Right cardiac atrium (tissue), 5 donors: ENCODE data around the gene NEMP2. TPM values are rescaled to one million over a fixed set of nuclear protein-coding genes. Genes with fewer than 3 reads are reported as not detected.
"Not testable (repeated sequence)": the region's sequence is repeated elsewhere in the genome, so short reads cannot be mapped to it uniquely, and the experiment has no call there.

Experiments
- ATAC-seq, 2 donors: fragments of 200-7000 bp; cut with Tn5 transposase; one replicate each; pipeline versions ENCODE4 v1.8.0 to v1.9.1; 2020; ENCODE audit warnings: moderate library complexity in 2 of 2, mild to moderate bottlenecking in 1 of 2
- DNase-seq, 3 donors: peaks; one replicate each; pipeline ENCODE4 v3.0.0-alpha.2; 2020
- H3K27ac ChIP-seq: one replicate; pipeline ENCODE4 v1.5.1; 2013; ENCODE audit warnings: mild to moderate bottlenecking, low read length, control low read depth, moderate library complexity
- H3K27me3 ChIP-seq: one replicate; pipeline ENCODE4 v1.6.1; 2013; ENCODE audit not compliant: control insufficient read depth, insufficient read depth
- H3K4me1 ChIP-seq: one replicate; pipeline ENCODE4 v1.6.1; 2013; ENCODE audit warnings: low read length; ENCODE audit not compliant: control insufficient read depth, insufficient read depth
- H3K4me3 ChIP-seq: one replicate; pipeline ENCODE4 v1.5.1; 2013; ENCODE audit warnings: low read length, control low read depth
- H3K9me3 ChIP-seq: one replicate; pipeline ENCODE4 v1.6.1; 2013; ENCODE audit warnings: low read length; ENCODE audit not compliant: control insufficient read depth
- WGBS: extraction: QIAGEN DNeasy Blood & Tissue Kit; methylation state at CpG from one replicate; pipeline ENCODE4 v1.1.7; 2013; 5-methylcytosine and 5-hydroxymethylcytosine counted together
- intact Hi-C, 4 donors: fragments of 100-400 bp; cut with DNase I; formaldehyde crosslinking; loops; one replicate each; pipeline versions ENCODE4 v1.11.0 to v1.14.0; 2022 to 2023
- polyA plus RNA-seq: library from polyadenylated mRNA; stranded (reverse); fragments of 200-250 nt; gene quantifications from one replicate; pipeline ENCODE4 v1.2.3, GENCODE V29; 2013
- total RNA-seq, 4 donors: library from RNA; stranded (reverse); fragmentation: NEBNext Ultra II Directional; extraction: Animal tissue kit (Norgen Biotek cat#: 25700); gene quantifications; one replicate each; pipeline ENCODE4 v1.2.1, GENCODE V29; 2021
- donor health status: healthy with polysubstance abuse.
- donor health status: DM: no; HTN: yes; CAD: no.
- donor health status: DM: no; HTN: no; CAD: no.
- donor health status: DM: no; HTN: yes; CAD: no; lungs with severe emphysema.
- donor health status: DM: yes; HTN: yes; CAD: no.

Gene NEMP2
- total and polyA plus RNA-seq, 5 donors = 0.84 to 8.9 (median 5.4) TPM

GRCh38 chr2:190506666-190507065 is 27.9 kb downstream of the NEMP2 start:
- intact Hi-C loops = loop anchor here in 3 of 4 donors (5.0 to 10.0 kb wide), 2 partner anchors 102 to 119 kb away; partner anchors contain the start of gene MFSD6 (in 2 of the 3)
- no peak for ATAC-seq
- no peak overlapping the region for H3K4me3 ChIP-seq
- no peaks in the 10 kb centered on the region for H3K4me1 ChIP-seq
- DNase-seq = no peak
- WGBS = 70% methylated on average over 2 of the region's 2 CpGs
- no peaks in the 10 kb centered on the region for H3K27me3 ChIP-seq
- H3K27ac ChIP-seq = no peak overlapping the region
- H3K9me3 ChIP-seq = no peaks in the 10 kb centered on the region

GRCh38 chr2:190505696-190506095 is 28.8 kb downstream of the NEMP2 start:
- H3K4me3 ChIP-seq = no peak overlapping the region
- no peaks in the 10 kb centered on the region for H3K9me3 ChIP-seq
- 94% methylated on average over 1 of the region's 1 CpG for WGBS
- no peaks in the 10 kb centered on the region for H3K4me1 ChIP-seq
- no peak overlapping the region for H3K27ac ChIP-seq
- no peaks in the 10 kb centered on the region for H3K27me3 ChIP-seq
- ATAC-seq (no peak), DNase-seq (no peak)
- intact Hi-C loops = loop anchor here in 3 of 4 donors (5.0 to 10.0 kb wide), 2 partner anchors 101 to 118 kb away; partner anchors contain the start of gene MFSD6 (in 2 of the 3)

- ATAC-seq (no peak), DNase-seq (no peak)
- intact Hi-C loops = loop anchor here in 3 of 4 donors (5.0 to 10.0 kb wide), 2 partner anchors 100 to 118 kb away; partner anchors contain the start of gene MFSD6 (in 2 of the 3)
- H3K4me3 ChIP-seq = no peak overlapping the region
- WGBS = 97% methylated on average over 3 of the region's 3 CpGs
- H3K9me3 ChIP-seq = no peaks in the 10 kb centered on the region
- H3K27ac ChIP-seq = no peak overlapping the region
- no peaks in the 10 kb centered on the region for H3K4me1 ChIP-seq
- no peaks in the 10 kb centered on the region for H3K27me3 ChIP-seq
Measured at GRCh38 chr2:190504912-190505311, 29.6 kb downstream of the NEMP2 start.

- intact Hi-C loops = loop anchor here in 2 of 4 donors (10.0 kb wide), 1 partner anchor 98 kb away; the partner anchor contains the start of gene MFSD6 (in 2 of the 2)
- 71% methylated on average over 3 of the region's 3 CpGs for WGBS
- ATAC-seq = peak; percentile 29 to 65
- no peak overlapping the region for H3K27ac ChIP-seq
- H3K4me3 ChIP-seq = no peak overlapping the region
- no peaks in the 10 kb centered on the region for H3K9me3 ChIP-seq
- H3K4me1 ChIP-seq = no peaks in the 10 kb centered on the region
- peak in 1 of 3 donors; percentile 9 for DNase-seq
- no peaks in the 10 kb centered on the region for H3K27me3 ChIP-seq
Measured at GRCh38 chr2:190503088-190503487, 31.4 kb downstream of the NEMP2 start.

GRCh38 chr2:190501702-190502407 is 32.7 kb downstream of the NEMP2 start:
- ATAC-seq (no peak), DNase-seq (no peak)
- Histone ChIP-seq H3K27me3 (no peaks in the 10 kb centered on the region), H3K9me3 (no peaks in the 10 kb centered on the region), H3K4me3 (no peak overlapping the region), H3K27ac (no peak overlapping the region), H3K4me1 (no peaks in the 10 kb centered on the region)
- WGBS = 80% methylated on average over 3 of the region's 3 CpGs
- intact Hi-C loops = loop anchor here in 2 of 4 donors (10.0 kb wide), 1 partner anchor 97 kb away; the partner anchor contains the start of gene MFSD6 (in 2 of the 2)

- DNase-seq (no peak), ATAC-seq (no peak)
- Histone ChIP-seq H3K27me3 (no peaks in the 10 kb centered on the region), H3K4me3 (no peak overlapping the region), H3K9me3 (no peaks in the 10 kb centered on the region), H3K4me1 (no peaks in the 10 kb centered on the region), H3K27ac (no peak overlapping the region)
- intact Hi-C loops = loop anchor here in 2 of 4 donors (10.0 kb wide), 1 partner anchor 96 kb away; the partner anchor contains the start of gene MFSD6 (in 2 of the 2)
- 70% methylated on average over 5 of the region's 5 CpGs for WGBS
Measured at GRCh38 chr2:190501231-190501630, 33.3 kb downstream of the NEMP2 start.

- Histone ChIP-seq H3K4me3 (no peak overlapping the region), H3K9me3 (no peaks in the 10 kb centered on the region), H3K4me1 (no peaks in the 10 kb centered on the region), H3K27me3 (no peaks in the 10 kb centered on the region), H3K27ac (no peak overlapping the region)
- ATAC-seq = peak in 1 of 2 donors; percentile 59
- intact Hi-C loops = loop anchor here in 2 of 4 donors (10.0 kb wide), 1 partner anchor 95 kb away; the partner anchor contains the start of gene MFSD6 (in 2 of the 2)
- peak in 1 of 3 donors; percentile 36 for DNase-seq
- 80% methylated on average over 7 of the region's 7 CpGs for WGBS
Measured at GRCh38 chr2:190500054-190500502, 34.4 kb downstream of the NEMP2 start.

- intact Hi-C loops = no loop called here
- Histone ChIP-seq H3K4me3 (no peak overlapping the region), H3K27me3 (no peaks in the 10 kb centered on the region), H3K4me1 (no peaks in the 10 kb centered on the region), H3K9me3 (no peaks in the 10 kb centered on the region), H3K27ac (no peak overlapping the region)
- ATAC-seq = no peak
- 100% methylated on average over 1 of the region's 1 CpG for WGBS
- DNase-seq = no peak
Measured at GRCh38 chr2:190499273-190499672, 35.2 kb downstream of the NEMP2 start.

GRCh38 chr2:190497428-190497827 is 37.1 kb downstream of the NEMP2 start:
- 77% methylated on average over 4 of the region's 4 CpGs for WGBS
- Histone ChIP-seq H3K9me3 (no peaks in the 10 kb centered on the region), H3K27ac (no peak overlapping the region), H3K27me3 (no peaks in the 10 kb centered on the region), H3K4me1 (no peaks in the 10 kb centered on the region), H3K4me3 (no peak overlapping the region)
- DNase-seq (no peak), ATAC-seq (no peak)
- intact Hi-C loops = no loop called here

GRCh38 chr2:190494600-190495227 is 39.8 kb downstream of the NEMP2 start:
- WGBS = 71% methylated on average over 3 of the region's 3 CpGs
- H3K9me3 ChIP-seq = not testable (repeated sequence)

GRCh38 chr2:190493095-190493494 is 41.4 kb downstream of the NEMP2 start:
- Histone ChIP-seq H3K27me3 (no peaks in the 10 kb centered on the region), H3K4me3 (no peak overlapping the region), H3K27ac (no peak overlapping the region), H3K4me1 (no peaks in the 10 kb centered on the region), H3K9me3 (no peaks in the 10 kb centered on the region)
- 88% methylated on average over 2 of the region's 2 CpGs for WGBS
- no peak for DNase-seq
- intact Hi-C loops = no loop called here
- no peak for ATAC-seq

More at GRCh38 chr2:190494600-190495227, 39.8 kb downstream of the NEMP2 start:
- ATAC-seq, DNase-seq, intact Hi-C loops, H3K4me3 ChIP-seq, H3K27ac ChIP-seq, H3K27me3 ChIP-seq, H3K4me1 ChIP-seq: not testable (repeated sequence)
